ENCODE results near the gene GRIK3. TPM values are rescaled to one million over a fixed set of nuclear protein-coding genes. Genes with fewer than 3 reads are reported as not detected.

Gene GRIK3
- total RNA-seq, 2 experiments from 2014 or later: not detected

DNA sequence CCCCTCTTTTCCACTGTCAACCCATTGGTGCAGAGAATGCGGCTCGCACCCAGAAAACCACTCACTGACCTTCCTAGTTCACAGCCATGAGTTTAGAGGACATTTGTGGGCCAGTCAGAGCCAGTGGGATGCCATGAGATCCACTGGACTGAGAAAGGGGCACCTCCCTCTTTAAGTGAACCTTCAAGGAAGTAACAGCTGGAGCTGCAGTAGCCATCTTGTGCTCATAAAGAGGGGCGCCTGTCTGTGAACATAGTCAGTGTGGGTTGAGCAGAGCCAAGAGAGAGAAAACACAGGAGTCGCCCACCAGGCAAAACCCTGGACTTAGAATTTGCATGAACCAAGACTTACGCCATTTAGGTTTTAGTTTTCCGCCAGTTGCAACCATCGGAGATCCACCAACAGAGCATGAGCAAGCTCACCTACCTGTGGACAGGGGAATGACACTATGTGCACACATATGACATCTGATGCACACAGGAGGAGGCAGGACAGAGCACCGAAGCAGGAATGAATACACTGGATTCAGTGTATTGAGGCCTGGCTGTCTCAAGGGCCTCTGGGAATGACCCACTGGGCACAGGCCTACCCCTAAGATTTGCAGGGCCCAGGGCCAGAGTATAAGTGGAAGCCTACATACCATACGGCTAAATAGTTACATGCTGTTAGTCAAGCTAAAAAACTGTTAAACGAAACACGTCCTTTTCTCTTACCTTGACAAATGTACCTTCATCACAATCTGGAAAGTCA is 151.6 kb downstream of the GRIK3 start:
- Mint-ChIP-seq H3K36me3 (no peaks in the 10 kb centered on the region), H3K27me3 (peaks cover 2% of the 10 kb centered on the region), H3K4me3 (no peak overlapping the region), H3K9me3 (ENCODE audit: low read depth) (no peaks in the 10 kb centered on the region), H3K4me1 (no peaks in the 10 kb centered on the region), H3K27ac (no peak overlapping the region)
- DNase-seq (peak; percentile 30), ATAC-seq (no peak)
- CTCF ChIA-PET: no interaction called here

DNA sequence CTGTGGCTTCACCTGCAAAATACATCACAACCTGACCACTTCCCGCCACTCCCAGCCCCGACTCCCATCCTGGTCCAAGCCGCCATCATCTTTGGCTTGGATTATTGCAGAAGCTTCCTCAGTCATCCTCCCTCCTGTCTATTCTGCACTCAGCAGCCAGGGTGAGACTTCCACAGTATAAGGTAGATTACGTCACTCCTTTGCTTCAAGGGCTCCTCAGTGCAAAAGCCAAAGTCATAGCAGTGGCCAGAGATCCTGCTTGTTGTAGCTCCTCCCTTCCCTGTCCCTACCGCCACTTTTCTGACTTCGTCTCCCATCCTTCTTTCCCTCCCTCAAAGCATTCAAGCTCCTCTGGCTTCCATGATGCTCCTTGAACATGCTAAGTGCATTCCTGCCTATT is 152.8 kb downstream of the GRIK3 start:
- Mint-ChIP-seq H3K27me3 (peaks cover 2% of the 10 kb centered on the region), H3K4me3 (no peak overlapping the region), H3K9me3 (ENCODE audit: low read depth) (no peaks in the 10 kb centered on the region), H3K4me1 (no peaks in the 10 kb centered on the region), H3K27ac (no peak overlapping the region), H3K36me3 (no peaks in the 10 kb centered on the region)
- no peak for ATAC-seq
- CTCF ChIA-PET: no interaction called here
- DNase-seq: peak; percentile 14

DNA sequence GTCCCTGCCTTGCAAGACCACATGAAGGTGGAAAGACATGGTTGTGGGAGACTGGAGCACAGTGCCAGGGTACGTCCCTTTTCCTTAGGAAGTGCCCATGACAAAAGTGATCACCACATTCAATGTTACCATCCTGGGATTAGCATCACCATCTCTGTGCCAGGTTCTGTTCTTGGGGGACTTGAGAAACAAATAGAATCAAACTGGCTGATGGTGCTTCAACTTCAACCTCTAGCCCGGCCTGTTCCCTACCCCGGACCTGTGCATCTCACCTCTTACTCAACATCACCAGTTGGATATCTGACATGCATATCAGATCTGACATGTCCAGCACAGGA is 153.3 kb downstream of the GRIK3 start:
- ATAC-seq (no peak), DNase-seq (peak; percentile 15)
- Mint-ChIP-seq H3K27me3 (peaks cover 2% of the 10 kb centered on the region), H3K36me3 (no peaks in the 10 kb centered on the region), H3K27ac (no peak overlapping the region), H3K9me3 (ENCODE audit: low read depth) (no peaks in the 10 kb centered on the region), H3K4me1 (no peaks in the 10 kb centered on the region), H3K4me3 (no peak overlapping the region)
- CTCF ChIA-PET: no interaction called here

DNA sequence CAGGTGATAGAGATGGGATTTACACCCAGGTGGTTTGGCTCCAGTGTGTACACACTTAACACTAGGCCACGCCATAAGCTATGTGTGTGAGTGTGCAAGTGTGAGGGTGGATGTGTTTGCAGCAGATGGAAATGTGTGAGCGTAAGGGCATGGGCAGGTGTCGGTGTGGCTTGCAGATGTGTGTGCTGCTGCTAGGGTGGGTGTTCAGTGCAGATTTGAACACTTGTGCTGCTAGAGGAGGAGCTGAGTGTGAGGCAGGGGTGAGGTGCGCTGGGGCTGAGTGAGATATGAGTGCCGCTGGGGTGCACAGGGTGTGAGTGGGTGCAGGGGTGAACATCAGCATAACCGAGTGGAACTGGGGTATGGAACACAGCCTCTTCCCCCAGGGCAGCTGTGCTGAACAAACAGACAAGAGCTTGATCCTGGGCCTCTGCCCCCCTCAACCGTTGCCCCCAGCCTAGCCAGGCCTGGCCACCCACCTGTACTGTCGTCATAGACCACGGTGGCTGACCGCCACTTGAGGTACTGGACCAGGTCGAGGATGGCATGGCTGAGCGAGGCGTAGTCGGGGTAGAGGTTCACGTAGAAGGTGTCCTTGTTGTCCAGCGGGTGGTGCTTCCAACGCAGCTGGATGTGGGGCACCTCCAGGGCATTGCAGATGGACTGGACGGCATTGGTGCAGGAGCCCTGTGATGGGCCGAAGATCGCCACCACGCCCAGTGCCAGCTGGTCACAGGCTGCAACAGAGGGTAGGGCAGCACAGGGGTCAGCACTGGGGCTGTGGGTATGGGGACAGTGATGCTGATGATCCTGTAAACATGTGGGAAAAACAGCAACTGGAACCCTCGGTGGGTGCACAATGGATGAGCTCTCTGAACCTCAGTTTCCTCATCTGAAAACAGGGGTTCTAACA is 153.9 kb downstream of the GRIK3 start:
- no peaks in the 10 kb centered on the region for H3K9me3 Mint-ChIP-seq (ENCODE audit: low read depth)
- no peak overlapping the region for H3K27ac Mint-ChIP-seq
- CTCF ChIA-PET: no interaction called here
- H3K36me3 Mint-ChIP-seq: no peaks in the 10 kb centered on the region
- no peaks in the 10 kb centered on the region for H3K4me1 Mint-ChIP-seq
- H3K27me3 Mint-ChIP-seq: peaks cover 2% of the 10 kb centered on the region
- no peak overlapping the region for H3K4me3 Mint-ChIP-seq
- DNase-seq (peak; percentile 26), ATAC-seq (no peak)

DNA sequence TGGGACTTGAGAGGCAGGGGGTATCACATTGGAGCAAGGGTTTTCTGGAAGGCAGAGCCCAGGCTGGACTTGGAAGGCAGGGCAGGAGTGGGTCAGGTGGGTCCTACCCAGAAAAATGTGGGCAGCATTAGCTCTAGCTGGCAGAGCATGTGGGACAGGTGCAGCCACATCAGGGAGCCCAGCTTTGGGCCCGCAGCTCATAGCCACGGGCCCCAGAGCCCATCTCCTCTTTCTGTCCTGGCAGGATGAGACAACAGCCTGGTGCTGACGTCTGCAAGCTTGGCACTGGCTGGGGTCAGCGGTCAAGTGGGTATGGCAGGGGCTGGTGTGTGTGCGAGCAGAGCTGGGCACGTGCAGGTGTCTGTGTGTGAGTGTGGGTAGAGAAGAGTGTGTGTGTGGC is 154.7 kb downstream of the GRIK3 start:
- DNase-seq (peak; percentile 7), ATAC-seq (no peak)
- Mint-ChIP-seq H3K27ac (no peak overlapping the region), H3K4me1 (no peaks in the 10 kb centered on the region), H3K27me3 (peaks cover 2% of the 10 kb centered on the region), H3K36me3 (no peaks in the 10 kb centered on the region), H3K4me3 (no peak overlapping the region), H3K9me3 (ENCODE audit: low read depth) (no peaks in the 10 kb centered on the region)
- CTCF ChIA-PET: no interaction called here

DNA sequence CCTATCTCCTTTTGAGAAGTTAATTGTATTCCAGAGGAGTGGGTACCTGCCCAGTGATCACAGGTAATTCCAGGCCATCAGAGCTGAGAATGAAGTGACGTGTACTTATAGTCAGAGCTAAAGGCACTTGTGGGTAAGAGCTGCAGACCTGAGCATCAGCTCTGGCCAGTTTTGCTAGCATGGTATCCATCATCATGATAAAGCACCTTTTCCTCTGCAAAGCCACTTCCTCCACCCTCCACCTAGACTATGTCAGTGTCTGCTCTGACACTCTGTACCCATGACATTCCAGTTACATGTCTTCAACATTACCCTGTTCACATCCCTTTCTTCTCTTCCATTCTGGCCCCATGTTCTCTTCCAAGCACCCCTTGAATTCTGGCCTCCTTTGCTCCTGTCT is 157.3 kb downstream of the GRIK3 start:
- Mint-ChIP-seq H3K4me1 (no peaks in the 10 kb centered on the region), H3K27me3 (peaks cover 2% of the 10 kb centered on the region), H3K4me3 (no peak overlapping the region), H3K27ac (no peak overlapping the region), H3K36me3 (no peaks in the 10 kb centered on the region), H3K9me3 (ENCODE audit: low read depth) (no peaks in the 10 kb centered on the region)
- CTCF ChIA-PET: no interaction called here
- ATAC-seq (no peak), DNase-seq (peak; percentile 15)

DNA sequence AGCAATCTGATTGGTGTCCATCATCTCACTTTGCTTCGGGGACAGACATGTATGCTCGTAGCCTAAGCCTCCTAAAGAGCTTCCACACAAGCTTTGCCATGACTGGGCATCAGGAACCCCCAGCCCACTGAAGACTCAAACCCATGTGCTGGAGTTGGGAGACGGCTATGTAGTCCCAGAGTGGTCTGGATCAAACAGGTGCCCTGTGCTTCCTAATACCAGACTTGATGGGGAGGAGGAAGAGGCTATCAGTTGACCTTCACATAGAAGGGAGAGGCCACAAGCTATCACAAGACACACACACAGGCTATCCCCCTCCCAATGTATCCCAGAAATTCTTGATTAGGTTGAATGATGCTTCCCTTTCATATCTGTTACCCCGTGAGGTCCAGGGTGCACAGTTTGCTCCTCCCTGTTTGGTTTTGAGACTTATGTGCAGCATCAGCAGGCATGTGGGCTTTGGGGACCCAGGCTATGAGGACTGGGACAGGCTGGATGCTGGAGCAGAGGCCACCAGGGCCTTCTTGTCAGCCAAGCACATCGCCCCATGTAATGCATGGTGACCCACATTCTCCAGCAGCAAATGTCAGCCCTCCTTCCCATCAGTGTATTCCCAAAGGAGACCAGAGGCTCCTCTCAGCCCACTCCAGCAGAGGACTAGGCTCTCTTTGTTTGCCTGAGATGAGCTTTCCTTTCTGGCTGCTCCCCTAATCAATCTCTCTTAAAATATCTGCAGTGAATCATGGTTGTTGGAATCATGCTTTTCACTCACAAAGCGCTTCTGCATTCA is 159.8 kb downstream of the GRIK3 start:
- no peaks in the 10 kb centered on the region for H3K4me1 Mint-ChIP-seq
- peaks cover 2% of the 10 kb centered on the region for H3K27me3 Mint-ChIP-seq
- H3K36me3 Mint-ChIP-seq: no peaks in the 10 kb centered on the region
- ATAC-seq (no peak), DNase-seq (no peak)
- no peaks in the 10 kb centered on the region for H3K9me3 Mint-ChIP-seq (ENCODE audit: low read depth)
- no peak overlapping the region for H3K4me3 Mint-ChIP-seq
- no peak overlapping the region for H3K27ac Mint-ChIP-seq
- CTCF ChIA-PET: interaction anchor here (1.6 kb wide), 1 partner anchor 11 kb away, joined by 3 read pairs; no protein-coding TSS in a partner anchor

DNA sequence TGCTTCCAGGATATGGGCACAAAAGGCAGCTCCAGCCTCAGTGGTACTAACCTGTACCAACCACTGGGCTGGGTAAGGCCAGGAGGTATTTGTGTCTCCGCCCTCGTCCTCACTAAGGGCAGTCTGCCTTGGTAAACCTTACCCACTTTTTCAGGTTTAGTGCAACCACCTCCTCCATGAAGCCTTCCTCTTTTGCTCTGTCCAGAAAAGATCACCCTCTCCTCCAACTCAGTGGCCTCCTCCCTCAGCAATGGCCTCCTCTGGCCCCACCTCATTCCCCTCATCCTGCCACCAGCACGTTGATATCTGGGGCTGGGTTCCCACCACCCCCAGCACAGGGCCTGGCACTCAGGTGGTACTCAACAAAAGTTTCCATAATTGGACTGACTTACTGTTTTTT is 161.5 kb downstream of the GRIK3 start:
- no peaks in the 10 kb centered on the region for H3K27me3 Mint-ChIP-seq
- CTCF ChIA-PET: no interaction called here
- no peak overlapping the region for H3K4me3 Mint-ChIP-seq

DNA sequence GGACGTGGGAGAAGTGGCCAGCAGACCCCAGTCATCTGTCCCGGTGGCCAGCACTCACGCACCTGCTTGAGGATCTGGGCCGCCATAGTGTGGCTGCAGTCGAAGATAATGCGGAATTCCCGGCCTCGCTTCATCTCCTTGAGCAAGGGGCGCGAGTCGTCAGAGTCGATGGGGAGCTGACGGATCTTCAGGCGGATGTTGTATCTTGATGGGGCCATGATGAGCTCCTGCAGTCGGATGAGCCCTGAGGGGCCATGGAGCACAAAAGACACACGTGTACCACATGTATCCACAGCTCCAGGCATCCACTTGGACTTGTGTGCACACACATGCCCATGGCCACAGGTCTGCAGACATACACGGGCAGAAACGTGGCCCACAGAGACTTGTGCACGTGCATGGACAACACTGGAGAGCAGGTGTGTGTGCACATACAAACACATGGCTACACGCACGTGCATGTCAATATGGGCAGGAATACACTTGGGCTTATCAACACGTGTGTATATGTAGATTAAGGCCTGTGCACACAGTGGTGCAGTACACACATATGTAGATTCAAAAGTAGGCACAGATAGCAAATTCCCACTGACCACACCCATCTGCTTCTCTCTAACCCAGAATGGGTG is 162.1 kb downstream of the GRIK3 start:
- H3K27me3 Mint-ChIP-seq: no peaks in the 10 kb centered on the region
- ATAC-seq (no peak), DNase-seq (no peak)
- H3K4me3 Mint-ChIP-seq: no peak overlapping the region
- CTCF ChIA-PET: no interaction called here
- no peaks in the 10 kb centered on the region for H3K36me3 Mint-ChIP-seq
- H3K27ac Mint-ChIP-seq: no peak overlapping the region
- no peaks in the 10 kb centered on the region for H3K4me1 Mint-ChIP-seq
- H3K9me3 Mint-ChIP-seq (ENCODE audit: low read depth): no peaks in the 10 kb centered on the region

More for the DNA sequence above, 161.5 kb downstream of the GRIK3 start:
- no peak overlapping the region for H3K27ac Mint-ChIP-seq
- ATAC-seq (no peak), DNase-seq (no peak)
- H3K9me3 Mint-ChIP-seq (ENCODE audit: low read depth): no peaks in the 10 kb centered on the region
- no peaks in the 10 kb centered on the region for H3K4me1 Mint-ChIP-seq
- no peaks in the 10 kb centered on the region for H3K36me3 Mint-ChIP-seq

DNA sequence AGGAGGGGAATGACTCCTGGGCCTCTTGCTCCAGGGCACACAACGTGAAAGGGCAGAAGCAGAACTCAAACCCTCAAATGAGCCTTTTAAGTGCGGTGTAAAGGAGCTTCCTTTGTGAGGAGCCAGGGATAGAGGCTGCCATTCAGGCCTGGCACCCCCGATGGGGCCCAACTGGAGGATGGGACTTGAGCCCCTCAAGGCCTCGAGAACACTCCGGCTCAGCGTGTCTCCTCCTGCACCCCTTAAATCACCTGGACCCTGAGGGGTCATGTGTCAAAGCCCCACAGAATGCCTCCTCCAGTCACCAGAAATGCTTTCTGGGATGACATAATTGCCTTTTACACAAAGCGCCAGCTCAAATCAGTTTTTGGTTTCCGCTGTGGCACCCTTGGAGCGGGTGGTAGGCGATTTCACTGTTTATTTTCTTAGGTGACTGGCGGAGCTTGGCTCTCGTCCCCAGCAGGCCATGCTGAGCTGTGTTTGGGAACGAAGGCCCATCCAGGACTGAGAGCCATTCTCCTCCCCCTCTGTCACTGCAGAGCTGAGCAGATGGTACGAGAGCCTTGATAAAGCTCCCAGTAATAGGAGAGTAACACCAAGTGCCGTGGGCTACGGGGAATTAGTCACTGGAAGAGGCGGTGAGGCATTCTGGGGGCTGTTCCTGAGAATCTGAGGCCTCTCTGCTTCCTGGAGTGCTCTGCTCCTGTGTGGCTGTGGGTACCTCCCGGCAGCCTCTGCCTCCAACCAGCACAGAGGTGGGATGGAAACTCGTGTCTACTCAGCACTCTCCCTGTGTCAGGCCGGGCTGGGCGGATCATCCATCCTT is 163.0 kb downstream of the GRIK3 start:
- no peaks in the 10 kb centered on the region for H3K36me3 Mint-ChIP-seq
- no peak for ATAC-seq
- H3K4me1 Mint-ChIP-seq: no peaks in the 10 kb centered on the region
- no peaks in the 10 kb centered on the region for H3K9me3 Mint-ChIP-seq (ENCODE audit: low read depth)
- no peak overlapping the region for H3K27ac Mint-ChIP-seq
- no peaks in the 10 kb centered on the region for H3K27me3 Mint-ChIP-seq
- CTCF ChIA-PET: no interaction called here
- H3K4me3 Mint-ChIP-seq: no peak overlapping the region
- no peak for DNase-seq

DNA sequence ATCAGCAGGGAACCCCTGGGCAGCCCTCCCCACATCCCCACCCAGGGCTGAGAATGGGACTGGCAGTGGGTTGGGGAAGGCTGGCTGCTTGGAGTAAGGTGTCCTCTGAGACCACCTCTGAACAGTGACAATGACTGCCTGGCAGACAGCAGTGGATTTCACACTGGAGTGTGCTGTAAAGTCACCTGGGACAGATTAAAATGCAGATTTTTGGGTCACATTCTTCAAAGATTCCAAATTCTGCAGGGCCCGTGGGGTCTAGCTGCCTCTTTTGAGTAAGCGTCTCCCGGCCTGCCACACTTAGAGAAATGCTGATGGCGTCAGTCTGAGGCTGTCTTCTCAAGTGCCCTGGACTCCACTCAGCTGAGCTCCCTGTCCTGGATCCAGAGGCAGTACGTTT is 164.5 kb downstream of the GRIK3 start:
- DNase-seq (no peak), ATAC-seq (no peak)
- CTCF ChIA-PET: no interaction called here
- Mint-ChIP-seq H3K27me3 (no peaks in the 10 kb centered on the region), H3K36me3 (no peaks in the 10 kb centered on the region), H3K4me3 (no peak overlapping the region), H3K4me1 (no peaks in the 10 kb centered on the region), H3K9me3 (ENCODE audit: low read depth) (no peaks in the 10 kb centered on the region), H3K27ac (no peak overlapping the region)

DNA sequence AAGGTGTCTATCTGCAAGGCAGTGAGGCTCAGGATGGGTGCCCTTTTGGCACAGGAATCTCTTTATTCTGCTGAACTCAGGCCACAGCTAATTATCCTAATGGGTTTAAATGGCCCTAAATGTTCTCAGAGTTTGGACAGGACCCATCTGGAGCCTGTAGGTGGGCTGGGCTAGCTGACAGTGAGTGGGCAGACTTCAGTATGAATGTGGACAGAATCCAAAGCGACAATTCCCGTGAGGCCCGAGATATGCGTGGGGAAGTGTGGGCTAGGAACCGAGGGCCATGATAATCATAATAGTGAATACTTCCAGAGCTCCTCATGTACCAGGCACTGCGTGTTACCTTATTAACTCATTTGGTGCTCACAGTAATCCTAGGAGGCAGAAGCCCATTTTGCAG is 165.3 kb downstream of the GRIK3 start:
- DNase-seq (no peak), ATAC-seq (no peak)
- Mint-ChIP-seq H3K9me3 (ENCODE audit: low read depth) (no peaks in the 10 kb centered on the region), H3K36me3 (no peaks in the 10 kb centered on the region), H3K4me3 (no peak overlapping the region), H3K27me3 (no peaks in the 10 kb centered on the region), H3K27ac (no peak overlapping the region), H3K4me1 (no peaks in the 10 kb centered on the region)
- CTCF ChIA-PET: no interaction called here

DNA sequence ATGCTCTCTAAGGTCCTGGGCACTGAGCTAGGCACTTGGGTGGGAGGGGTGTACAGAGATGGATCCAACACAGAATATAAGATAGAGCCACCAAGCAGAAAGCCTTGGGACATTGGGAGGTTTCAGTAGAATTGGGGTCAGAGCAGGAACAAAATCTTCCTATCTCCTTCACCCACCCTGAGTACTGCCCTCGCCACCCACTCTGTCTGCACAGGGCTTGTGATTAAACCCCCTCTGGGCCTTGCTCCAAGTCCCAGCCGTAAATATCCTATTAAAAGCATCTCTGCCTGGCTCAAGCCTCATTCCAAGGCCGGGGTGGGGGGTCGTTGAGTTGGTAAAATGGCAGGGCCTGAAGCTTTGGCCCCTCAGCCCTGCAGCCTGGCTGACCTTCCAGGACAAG is 166.7 kb downstream of the GRIK3 start:
- no peak overlapping the region for H3K27ac Mint-ChIP-seq
- H3K4me1 Mint-ChIP-seq: no peaks in the 10 kb centered on the region
- no peak overlapping the region for H3K4me3 Mint-ChIP-seq
- no peaks in the 10 kb centered on the region for H3K27me3 Mint-ChIP-seq
- DNase-seq: no peak
- H3K9me3 Mint-ChIP-seq (ENCODE audit: low read depth): no peaks in the 10 kb centered on the region
- ATAC-seq: no peak
- CTCF ChIA-PET: no interaction called here
- H3K36me3 Mint-ChIP-seq: no peaks in the 10 kb centered on the region

Data from activated CD8-positive, alpha-beta memory T cell treated with anti-CD3 and anti-CD28 coated beads, Interleukin-2, amount 10 ng/mL, durations not matched to agents 7 days and 5 days (primary cell).